H1 (cell line): Measurements from ENCODE around the gene NOS2.

ENCODE experiments used
- CBX5 ChIP-seq: fragments of 300-800, 300-1000 bp; sonication (generic); IDR thresholded peaks from 2 replicates; pipeline ENCODE4 v1.7.1; 2016; ENCODE audit warnings: antibody characterized with exemption, low read length, low read depth
- CBX8 ChIP-seq: fragments of 300-800, 300-1000 bp; sonication (generic); IDR thresholded peaks from 2 replicates; pipeline ENCODE4 v1.7.1; 2016; ENCODE audit warnings: low read depth, low read length, borderline replicate concordance
- CHD2 ChIP-seq: IDR thresholded peaks from 2 replicates; pipeline ENCODE4 v1.6.1; 2012; ENCODE audit warnings: low read length, improper control_type of control experiment
- CTCF ChIP-seq, 3 experiments: IDR thresholded peaks; 1 replicate in 2 of 3; 2 replicates in 1 of 3; pipeline versions ENCODE4 v1.5.1 to v1.6.1; 2011; ENCODE audit warnings: low read length in 3 of 3, mild to moderate bottlenecking in 3 of 3, inconsistent platforms in 2 of 3, low read depth in 1 of 3, moderate library complexity in 1 of 3; ENCODE audit not compliant: insufficient read depth in 1 of 3; ENCODE audit errors: control extremely low read depth in 1 of 3
- EP300 ChIP-seq, 2 experiments: IDR thresholded peaks; 1 replicate in 1 of 2; 2 replicates in 1 of 2; pipeline ENCODE4 v1.6.1; 2011 to 2012; ENCODE audit warnings: low read depth in 2 of 2, low read length in 2 of 2, mild to moderate bottlenecking in 2 of 2, borderline replicate concordance in 1 of 2, inconsistent platforms in 1 of 2, moderate library complexity in 1 of 2
- JUN ChIP-seq: IDR thresholded peaks from 2 replicates; pipeline ENCODE4 v1.6.1; 2011; ENCODE audit warnings: low read depth, mild to moderate bottlenecking, improper control_type of control experiment, low read length
- NRF1 ChIP-seq: IDR thresholded peaks from 2 replicates; pipeline ENCODE4 v1.6.1; 2011; ENCODE audit warnings: mild to moderate bottlenecking, low read depth, low read length, improper control_type of control experiment
- POLR2A ChIP-seq, 2 experiments: IDR thresholded peaks; 1 replicate in 1 of 2; 2 replicates in 1 of 2; pipeline ENCODE4 v1.6.1; 2011; ENCODE audit warnings: low read depth in 2 of 2, low read length in 2 of 2, mild to moderate bottlenecking in 2 of 2; ENCODE audit errors: control extremely low read depth in 1 of 2
- RAD21 ChIP-seq, 2 experiments: IDR thresholded peaks in 1 of 2; conservative IDR thresholded peaks in 1 of 2; 2 replicates each; pipeline ENCODE4 v1.6.1; 2011; ENCODE audit warnings: low read depth in 2 of 2, low read length in 2 of 2, improper control_type of control experiment in 1 of 2, inconsistent platforms in 1 of 2, mild to moderate bottlenecking in 1 of 2, moderate library complexity in 1 of 2
- SIX5 ChIP-seq: IDR thresholded peaks from 2 replicates; pipeline ENCODE4 v1.6.1; 2011; ENCODE audit warnings: mild to moderate bottlenecking, low read depth, low read length
- ZNF274 ChIP-seq: IDR thresholded peaks from 2 replicates; pipeline ENCODE4 v1.7.0; 2012; ENCODE audit warnings: low read length, borderline replicate concordance; ENCODE audit errors: extremely low read depth
- TF ChIP-seq, protein P1 (sequence below): IDR thresholded peaks from 2 replicates; pipeline ENCODE4 v1.6.1; 2011; ENCODE audit warnings: low read depth, mild to moderate bottlenecking, low read length; ENCODE audit not compliant: insufficient read depth

- TF ChIP-seq NRF1, result no peak
- TF ChIP-seq POLR2A (IDR thresholded peaks at IDR 0.05; ENCODE audit: control extremely low read depth in 1 of 2, low read depth in 2 of 2, low read length in 2 of 2), result no peak
- TF ChIP-seq JUN, result no peak
- no peak for TF ChIP-seq CBX5
- TF ChIP-seq CTCF (IDR thresholded peaks at IDR 0.05; ENCODE audit: control extremely low read depth in 1 of 3, insufficient read depth in 1 of 3, low read depth in 1 of 3, low read length in 3 of 3), result no peak
- TF ChIP-seq, protein P1, sequence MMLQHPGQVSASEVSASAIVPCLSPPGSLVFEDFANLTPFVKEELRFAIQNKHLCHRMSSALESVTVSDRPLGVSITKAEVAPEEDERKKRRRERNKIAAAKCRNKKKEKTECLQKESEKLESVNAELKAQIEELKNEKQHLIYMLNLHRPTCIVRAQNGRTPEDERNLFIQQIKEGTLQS, result no peak
- TF ChIP-seq CBX8, result no peak
- TF ChIP-seq SIX5, result no peak
- no peak for TF ChIP-seq RAD21 (IDR thresholded peaks at IDR 0.05 in 1 of 2, conservative IDR thresholded peaks at IDR 0.05 in 1 of 2; ENCODE audit: low read depth in 2 of 2, low read length in 2 of 2)
- no peak for TF ChIP-seq CHD2
- no peak for TF ChIP-seq EP300 (IDR thresholded peaks at IDR 0.05; ENCODE audit: borderline replicate concordance in 1 of 2, low read depth in 2 of 2, low read length in 2 of 2)
- TF ChIP-seq ZNF274, result no peak
These were observed 45.8 kb upstream of the NOS2 start for GRCh38 chr17:27846042-27846655.
